H9 (cell line): ENCODE measurements around the gene RASGRF2. TPM values are rescaled to one million over a fixed set of nuclear protein-coding genes. Genes with fewer than 3 reads are reported as not detected.

Experiments used
- DNase-seq: peaks from one replicate; pipeline ENCODE4 v3.0.0-alpha.2; 2017
- H2AFZ ChIP-seq: one replicate; pipeline ENCODE4 v1.6.1; 2013; ENCODE audit warnings: mild to moderate bottlenecking, low read length, control low read depth, moderate library complexity
- H2AK5ac ChIP-seq: 2 replicates; pipeline ENCODE4 v1.6.1; 2013; ENCODE audit warnings: low read length, control low read depth, mixed read lengths; ENCODE audit not compliant: insufficient read length
- H2BK120ac ChIP-seq: one replicate; pipeline ENCODE4 v1.6.1; 2013; ENCODE audit warnings: low read depth, mild to moderate bottlenecking, low read length, control low read depth, inconsistent platforms; ENCODE audit not compliant: poor library complexity, severe bottlenecking
- H2BK12ac ChIP-seq: 2 replicates; pipeline ENCODE4 v1.6.1; 2013; ENCODE audit warnings: low read length, control low read depth, mixed read lengths, low read depth; ENCODE audit not compliant: insufficient read length
- H2BK15ac ChIP-seq: 2 replicates; pipeline ENCODE4 v1.6.1; 2013; ENCODE audit warnings: low read depth, low read length, control low read depth
- H2BK20ac ChIP-seq: one replicate; pipeline ENCODE4 v1.6.1; 2013; ENCODE audit warnings: low read depth, mild to moderate bottlenecking, low read length, control low read depth, inconsistent platforms; ENCODE audit not compliant: poor library complexity, severe bottlenecking
- H2BK5ac ChIP-seq: 2 replicates; pipeline ENCODE4 v1.6.1; 2013; ENCODE audit warnings: low read length, control low read depth, mixed read lengths; ENCODE audit not compliant: insufficient read length
- H3K14ac ChIP-seq: 2 replicates; pipeline ENCODE4 v1.6.1; 2013; ENCODE audit warnings: low read length, control low read depth; ENCODE audit not compliant: insufficient read depth
- H3K18ac ChIP-seq: 2 replicates; pipeline ENCODE4 v1.6.1; 2013; ENCODE audit warnings: low read depth, mild to moderate bottlenecking, mixed read lengths, low read length, control low read depth; ENCODE audit not compliant: insufficient read length
- H3K23ac ChIP-seq: 2 replicates; pipeline ENCODE4 v1.6.1; 2013; ENCODE audit warnings: low read length, control low read depth, mixed read lengths, low read depth; ENCODE audit not compliant: insufficient read length
- H3K23me2 ChIP-seq: 2 replicates; pipeline ENCODE4 v1.6.1; 2013; ENCODE audit warnings: low read depth, mild to moderate bottlenecking, mixed read lengths, low read length, control low read depth; ENCODE audit not compliant: insufficient read length, poor library complexity, severe bottlenecking
- H3K27ac ChIP-seq: 2 replicates; pipeline ENCODE4 v1.5.1; 2013; ENCODE audit warnings: low read length, control low read depth, mixed read lengths, low read depth; ENCODE audit not compliant: insufficient read length
- H3K27me3 ChIP-seq: 2 replicates; pipeline ENCODE4 v1.6.1; 2013; ENCODE audit warnings: low read length, control low read depth, inconsistent platforms; ENCODE audit not compliant: insufficient read depth
- H3K4ac ChIP-seq: 2 replicates; pipeline ENCODE4 v1.6.1; 2013; ENCODE audit warnings: low read depth, mild to moderate bottlenecking, control low read depth, inconsistent platforms, low read length, moderate library complexity
- H3K4me1 ChIP-seq: 2 replicates; pipeline ENCODE4 v1.6.1; 2013; ENCODE audit warnings: low read length, control low read depth, inconsistent platforms; ENCODE audit not compliant: insufficient read depth
- H3K4me2 ChIP-seq: 2 replicates; pipeline ENCODE4 v1.6.1; 2013; ENCODE audit warnings: low read length, control low read depth, mixed read lengths; ENCODE audit not compliant: insufficient read length, insufficient read depth
- H3K56ac ChIP-seq: 2 replicates; pipeline ENCODE4 v1.6.1; 2013; ENCODE audit warnings: low read depth, mild to moderate bottlenecking, mixed read lengths, low read length, control low read depth; ENCODE audit not compliant: insufficient read length
- H3K79me1 ChIP-seq: 2 replicates; pipeline ENCODE4 v1.6.1; 2013; ENCODE audit warnings: low read depth, mild to moderate bottlenecking, moderate library complexity, low read length, control low read depth, inconsistent platforms; ENCODE audit not compliant: insufficient read depth, poor library complexity, severe bottlenecking
- H3K79me2 ChIP-seq: 2 replicates; pipeline ENCODE4 v1.6.1; 2013; ENCODE audit warnings: low read length, control low read depth, inconsistent platforms; ENCODE audit not compliant: insufficient read depth
- H3K9ac ChIP-seq: 2 replicates; pipeline ENCODE4 v1.6.1; 2013; ENCODE audit warnings: low read length, control low read depth, mixed read lengths; ENCODE audit not compliant: insufficient read length; ENCODE audit errors: extremely low read depth
- H3K9me3 ChIP-seq: one replicate; pipeline ENCODE4 v1.6.1; 2013; ENCODE audit warnings: low read depth, low read length, inconsistent platforms; ENCODE audit not compliant: control insufficient read depth
- H3T11ph ChIP-seq: one replicate; pipeline ENCODE4 v1.6.1; 2013; ENCODE audit warnings: mild to moderate bottlenecking, low read length, control low read depth, inconsistent platforms
- H4K20me1 ChIP-seq: one replicate; pipeline ENCODE4 v1.6.1; 2013; ENCODE audit not compliant: control insufficient read depth, insufficient read length, insufficient read depth
- H4K5ac ChIP-seq: 2 replicates; pipeline ENCODE4 v1.6.1; 2013; ENCODE audit warnings: low read depth, mild to moderate bottlenecking, mixed read lengths, low read length, control low read depth; ENCODE audit not compliant: insufficient read length
- H4K8ac ChIP-seq: replicated peaks from 2 replicates; pipeline ENCODE4 v1.6.1; 2013; ENCODE audit warnings: low read length, control low read depth, mixed read lengths, low read depth; ENCODE audit not compliant: insufficient read length
- H4K91ac ChIP-seq: 2 replicates; pipeline ENCODE4 v1.6.1; 2013; ENCODE audit warnings: low read depth, mild to moderate bottlenecking, moderate library complexity, mixed read lengths, low read length, control low read depth; ENCODE audit not compliant: insufficient read length
- H3K27ac Mint-ChIP-seq, 3 experiments: 2 replicates in 2 of 3; 3 replicates in 1 of 3; pipeline ENCODE4 v1.8.0; 2020 to 2021; ENCODE audit warnings: mixed read lengths in 3 of 3, mild to moderate bottlenecking in 1 of 3, moderate library complexity in 1 of 3
- H3K27me3 Mint-ChIP-seq: 2 replicates; pipeline ENCODE4 v1.8.0; 2021; ENCODE audit warnings: low read depth, mild to moderate bottlenecking, moderate library complexity, mixed read lengths
- H3K36me3 Mint-ChIP-seq, 3 experiments: 2 replicates in 2 of 3; 3 replicates in 1 of 3; pipeline ENCODE4 v1.8.0; 2020 to 2021; ENCODE audit warnings: low read depth in 3 of 3, mixed read lengths in 3 of 3; ENCODE audit not compliant: insufficient read depth in 1 of 3
- H3K4me1 Mint-ChIP-seq, 2 experiments: 2 replicates each; pipeline ENCODE4 v1.8.0; 2020; ENCODE audit warnings: mixed read lengths in 2 of 2
- H3K4me3 Mint-ChIP-seq, 2 experiments: 2 replicates in 1 of 2; 3 replicates in 1 of 2; pipeline ENCODE4 v1.8.0; 2020 to 2021; ENCODE audit warnings: mild to moderate bottlenecking in 2 of 2, mixed read lengths in 2 of 2, moderate library complexity in 1 of 2
- H3K9me3 Mint-ChIP-seq, 2 experiments: 2 replicates in 1 of 2; 3 replicates in 1 of 2; pipeline ENCODE4 v1.8.0; 2020; ENCODE audit warnings: mild to moderate bottlenecking in 2 of 2, mixed read lengths in 2 of 2, moderate library complexity in 1 of 2
- CTCF ChIP-seq: fragments of 200-600 bp; sonication (generic); conservative IDR thresholded peaks from 3 replicates; pipeline ENCODE4 v1.8.0; 2021; ENCODE audit warnings: antibody characterized with exemption, mild to moderate bottlenecking
- WGBS: extraction: QIAGEN DNeasy Blood & Tissue Kit; methylation state at CpG from one replicate; pipeline ENCODE4 v1.1.7; 2013; ENCODE audit warnings: missing lambda C conversion rate, low lambda C conversion rate, mixed read lengths; ENCODE audit not compliant: insufficient read length; ENCODE audit errors: extremely low coverage; 5-methylcytosine and 5-hydroxymethylcytosine counted together
- total RNA-seq: library from RNA; stranded (reverse); gene quantifications from 2 replicates; pipeline ENCODE4 v1.2.1, GENCODE V29; 2021

The RASGRF2 gene
- total RNA-seq, 1 experiment from 2014 or later: 13.5 TPM

GRCh38 chr5:81230416-81230815 lies 270.3 kb downstream of the RASGRF2 start:
- H3K18ac ChIP-seq: no peak overlapping the region
- no peak overlapping the region for H2BK12ac ChIP-seq
- H4K91ac ChIP-seq: no peak overlapping the region
- Mint-ChIP-seq H3K9me3 (no peaks in the 10 kb centered on the region), H3K4me3 (no peak overlapping the region), H3K27ac (peak overlapping the region in 2 of 3 experiments; percentile 19 to 49; a peak in 2 of 7 replicates), H3K27me3 (no peaks in the 10 kb centered on the region; the same call in 1 of the 2 replicates), H3K36me3 (peaks cover 0 to 1% (median 0%) of the 10 kb centered on the region in 3 experiments; a peak in 2 of 7 replicates), H3K4me1 (peaks cover 23% of the 10 kb centered on the region in 2 experiments)
- no peak overlapping the region for H2BK20ac ChIP-seq
- H3K79me2 ChIP-seq: no peaks in the 10 kb centered on the region
- H3K9ac ChIP-seq: no peak overlapping the region
- H2BK5ac ChIP-seq: no peak overlapping the region
- no peak overlapping the region for H2BK120ac ChIP-seq
- H4K5ac ChIP-seq: no peak overlapping the region
- no peak overlapping the region for H2AFZ ChIP-seq
- no peaks in the 10 kb centered on the region for H3K27me3 ChIP-seq
- no peaks in the 10 kb centered on the region for H3K79me1 ChIP-seq
- no peaks in the 10 kb centered on the region for H3K9me3 ChIP-seq
- H4K20me1 ChIP-seq: peaks cover 3% of the 10 kb centered on the region
- no peak overlapping the region for H3K14ac ChIP-seq
- no peak overlapping the region for H4K8ac ChIP-seq
- no peak overlapping the region for H3K27ac ChIP-seq
- H3K4me2 ChIP-seq: no peak overlapping the region
- peaks cover 3% of the 10 kb centered on the region for H3K23me2 ChIP-seq
- no peak for TF ChIP-seq CTCF
- H2AK5ac ChIP-seq: no peak overlapping the region
- no peak for DNase-seq
- H3K4ac ChIP-seq: no peak overlapping the region
- H2BK15ac ChIP-seq: no peak overlapping the region
- H3T11ph ChIP-seq: no peak overlapping the region
- no peak overlapping the region for H3K56ac ChIP-seq
- no peak overlapping the region for H3K23ac ChIP-seq
- H3K4me1 ChIP-seq: peaks cover 3% of the 10 kb centered on the region; the same call in 1 of the 2 replicates
- no CpG with 5 or more reads among the region's 8 CpGs for WGBS
